Esophagus muscularis mucosa (tissue), 3 donors: Measurements from ENCODE around the gene CD2AP.

Source experiments
- POLR2A ChIP-seq: fragments of 450-650 bp; IDR thresholded peaks from one replicate; pipeline ENCODE4 v1.6.1; 2017; ENCODE audit warnings: antibody characterized with exemption, moderate library complexity, mild to moderate bottlenecking, low read depth
- POLR2AphosphoS5 ChIP-seq, 2 donors: sonication (generic); formaldehyde crosslinking; IDR thresholded peaks; one replicate each; pipeline ENCODE4 v1.6.1; 2017; ENCODE audit warnings: antibody characterized with exemption in 2 of 2
- TF ChIP-seq, protein P1 (sequence below), 3 experiments: fragments of 200-600 bp in 2 of 3; fragments of 450-650 bp in 1 of 3; sonication (generic) in 2 of 3; IDR thresholded peaks; one replicate each; pipeline ENCODE4 v1.5.1; 2017 to 2019; ENCODE audit warnings: antibody characterized with exemption in 3 of 3, mild to moderate bottlenecking in 2 of 3, moderate library complexity in 1 of 3

DNA sequence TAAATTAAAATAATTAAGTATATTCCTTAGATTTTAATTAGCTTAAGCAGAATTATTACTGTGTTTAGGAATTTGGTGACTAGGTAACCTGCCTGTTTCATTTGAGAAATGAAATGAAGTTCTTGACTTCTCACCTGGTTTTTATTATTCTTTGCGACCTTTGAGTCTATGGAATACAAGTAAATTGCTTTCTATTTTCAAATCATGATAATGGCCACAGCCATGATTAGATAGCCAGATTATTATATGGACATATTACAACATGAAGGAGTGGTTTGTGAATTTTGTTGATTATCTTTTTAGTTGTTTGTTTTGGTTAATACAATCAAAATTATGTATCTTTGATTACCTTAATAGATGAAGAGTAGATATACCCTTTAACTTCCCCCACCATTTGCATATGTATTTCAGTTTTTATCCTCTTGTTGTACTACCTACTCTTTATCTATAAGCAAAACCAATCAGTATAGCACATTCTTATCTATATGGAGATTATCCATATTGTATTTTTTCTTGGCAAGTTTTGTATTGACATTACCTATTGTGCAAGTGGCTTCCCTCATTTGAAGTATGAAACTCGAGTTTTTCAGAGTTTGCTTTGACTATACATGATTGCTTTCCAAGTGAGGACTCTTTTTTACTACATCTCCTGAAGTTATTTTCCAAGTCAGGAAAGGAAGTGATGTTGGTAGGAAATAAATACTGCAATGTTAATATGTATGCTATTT is 47.9 kb downstream of the CD2AP start:
- TF ChIP-seq, protein P1, sequence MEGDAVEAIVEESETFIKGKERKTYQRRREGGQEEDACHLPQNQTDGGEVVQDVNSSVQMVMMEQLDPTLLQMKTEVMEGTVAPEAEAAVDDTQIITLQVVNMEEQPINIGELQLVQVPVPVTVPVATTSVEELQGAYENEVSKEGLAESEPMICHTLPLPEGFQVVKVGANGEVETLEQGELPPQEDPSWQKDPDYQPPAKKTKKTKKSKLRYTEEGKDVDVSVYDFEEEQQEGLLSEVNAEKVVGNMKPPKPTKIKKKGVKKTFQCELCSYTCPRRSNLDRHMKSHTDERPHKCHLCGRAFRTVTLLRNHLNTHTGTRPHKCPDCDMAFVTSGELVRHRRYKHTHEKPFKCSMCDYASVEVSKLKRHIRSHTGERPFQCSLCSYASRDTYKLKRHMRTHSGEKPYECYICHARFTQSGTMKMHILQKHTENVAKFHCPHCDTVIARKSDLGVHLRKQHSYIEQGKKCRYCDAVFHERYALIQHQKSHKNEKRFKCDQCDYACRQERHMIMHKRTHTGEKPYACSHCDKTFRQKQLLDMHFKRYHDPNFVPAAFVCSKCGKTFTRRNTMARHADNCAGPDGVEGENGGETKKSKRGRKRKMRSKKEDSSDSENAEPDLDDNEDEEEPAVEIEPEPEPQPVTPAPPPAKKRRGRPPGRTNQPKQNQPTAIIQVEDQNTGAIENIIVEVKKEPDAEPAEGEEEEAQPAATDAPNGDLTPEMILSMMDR (IDR thresholded peaks at IDR 0.05) = no peak
- TF ChIP-seq POLR2A (no peak), POLR2AphosphoS5 (IDR thresholded peaks at IDR 0.05) (no peak)
